Activated naive CD4-positive, alpha-beta T cell treated with anti-CD3 and anti-CD28 coated beads, Interleukin-2, amount 50 U/mL, for 24 hours (primary cell): ENCODE results near the gene HPD.

Source experiments
- H3K27ac Mint-ChIP-seq: one replicate; pipeline ENCODE4 v1.8.0; 2021; ENCODE audit warnings: mild to moderate bottlenecking, mixed read lengths
- H3K27me3 Mint-ChIP-seq: one replicate; pipeline ENCODE4 v1.8.0; 2021; ENCODE audit warnings: mixed read lengths
- H3K36me3 Mint-ChIP-seq: one replicate; pipeline ENCODE4 v1.8.0; 2021; ENCODE audit warnings: mixed read lengths
- H3K4me1 Mint-ChIP-seq: one replicate; pipeline ENCODE4 v1.8.0; 2021; ENCODE audit warnings: mixed read lengths
- H3K4me3 Mint-ChIP-seq: one replicate; pipeline ENCODE4 v1.8.0; 2021; ENCODE audit warnings: mild to moderate bottlenecking, mixed read lengths
- H3K9me3 Mint-ChIP-seq: one replicate; pipeline ENCODE4 v1.8.0; 2021; ENCODE audit warnings: mixed read lengths

The HPD gene

DNA sequence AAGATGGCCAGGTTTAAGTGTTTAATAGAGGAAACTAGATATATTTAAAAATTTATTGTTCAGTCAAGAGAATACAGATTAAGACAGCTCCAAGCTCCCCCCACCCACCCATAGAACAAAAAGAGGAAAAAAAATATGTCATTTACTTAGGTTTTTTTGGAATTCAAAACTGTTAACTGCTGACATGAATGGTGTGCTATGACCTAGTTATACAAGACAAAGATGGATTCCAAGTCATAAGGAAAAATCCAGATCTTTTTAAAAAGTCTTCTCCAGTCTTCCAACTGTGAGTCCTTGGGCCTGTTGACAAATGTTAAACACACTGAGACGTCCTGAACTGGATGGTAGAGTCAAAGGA is 56.2 kb downstream of the HPD start:
- Mint-ChIP-seq H3K9me3 (no peaks in the 10 kb centered on the region), H3K4me1 (peaks cover 42% of the 10 kb centered on the region), H3K36me3 (peaks cover 2% of the 10 kb centered on the region), H3K27me3 (no peaks in the 10 kb centered on the region), H3K4me3 (peak overlapping the region; percentile 93), H3K27ac (peak overlapping the region; percentile 99)

DNA sequence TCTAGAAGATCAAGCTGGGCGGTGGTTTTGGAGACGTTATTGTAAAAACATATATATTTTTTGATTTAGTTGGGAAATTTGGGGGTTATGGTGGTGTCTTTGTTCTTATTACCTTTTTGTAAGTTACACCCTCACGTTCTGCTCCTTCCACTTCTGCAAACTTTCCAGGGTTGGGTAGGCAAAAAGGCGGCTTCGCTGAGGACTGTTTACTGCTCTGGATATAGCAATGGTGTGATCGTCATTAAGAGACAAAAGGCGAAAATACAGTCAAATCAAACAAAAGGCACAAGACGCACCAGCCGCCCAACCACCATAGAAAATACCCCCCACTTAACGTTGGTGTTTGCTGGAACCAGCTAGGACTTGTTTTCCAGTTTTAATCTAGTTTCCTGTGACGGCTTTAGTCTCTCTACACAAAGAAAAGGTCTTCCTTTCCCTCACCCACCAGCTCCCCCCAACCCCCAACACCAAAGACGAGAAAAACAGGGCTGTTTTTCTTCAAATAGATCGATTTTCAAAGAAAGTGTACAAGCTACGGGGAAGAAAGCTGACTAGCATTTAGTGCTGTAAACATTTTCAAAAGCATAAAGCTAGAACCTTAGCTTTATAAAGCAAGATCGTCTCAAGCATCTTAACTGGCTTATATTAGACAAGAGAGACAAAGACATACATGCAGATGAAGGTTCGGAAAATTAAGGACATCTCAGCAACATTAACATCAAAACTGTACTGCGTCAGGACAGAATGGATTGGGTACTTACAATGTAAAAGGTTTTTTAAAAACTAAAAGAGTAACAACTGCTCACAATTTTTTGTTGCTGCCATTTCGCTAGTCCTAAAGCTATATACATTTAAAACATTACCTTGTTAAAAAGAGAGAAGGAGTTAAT is 56.8 kb downstream of the HPD start:
- Mint-ChIP-seq H3K27ac (peak overlapping the region; percentile 99), H3K36me3 (peaks cover 2% of the 10 kb centered on the region), H3K4me1 (peaks cover 38% of the 10 kb centered on the region), H3K9me3 (no peaks in the 10 kb centered on the region), H3K27me3 (no peaks in the 10 kb centered on the region), H3K4me3 (peak overlapping the region; percentile 93)

DNA sequence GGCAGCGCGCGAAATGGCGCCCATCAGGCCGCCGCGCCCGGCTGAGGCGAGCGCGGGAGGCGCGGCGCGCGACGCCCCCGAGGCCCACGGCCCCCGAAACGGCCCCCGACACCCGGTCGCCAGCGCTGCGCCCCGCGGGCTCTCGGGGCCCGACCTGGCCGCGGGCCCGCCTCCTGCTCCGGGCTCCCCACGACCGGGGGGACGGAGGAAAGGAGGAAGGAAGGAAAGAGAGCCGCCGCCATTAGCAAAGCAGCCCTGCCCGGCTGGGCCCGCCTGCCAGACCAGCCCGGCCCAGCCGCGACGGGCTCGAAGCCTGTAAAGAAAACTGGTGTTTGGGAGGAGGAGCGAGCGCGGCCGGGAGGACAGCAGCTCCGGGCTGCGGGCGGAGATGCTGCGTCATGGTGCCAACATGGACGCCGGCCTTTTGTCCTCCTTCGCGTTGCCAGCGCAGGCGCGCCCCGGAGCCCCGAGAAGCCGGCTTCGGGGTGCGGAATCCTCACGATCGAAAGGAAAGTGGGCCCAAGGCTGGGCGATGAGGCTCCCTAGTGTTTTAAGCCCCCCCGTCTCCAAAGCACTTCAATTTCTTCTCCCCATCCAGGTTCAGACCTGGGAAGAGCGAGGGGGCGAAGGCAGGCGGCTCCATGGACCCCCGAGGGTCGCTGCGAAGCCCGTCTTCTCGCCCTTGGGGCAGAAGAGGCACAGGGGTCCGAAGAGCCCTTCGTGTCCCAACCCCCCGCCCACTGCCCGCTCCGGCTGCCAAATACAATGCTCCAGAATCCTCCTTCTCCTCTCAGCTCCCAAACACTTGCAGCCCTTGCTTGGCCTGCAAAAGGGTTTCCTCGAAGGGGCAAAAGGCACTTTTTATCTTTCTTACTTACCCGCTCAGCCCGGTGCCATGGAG is 57.7 kb downstream of the HPD start:
- peaks cover 31% of the 10 kb centered on the region for H3K4me1 Mint-ChIP-seq
- peak overlapping the region; percentile 99 for H3K27ac Mint-ChIP-seq
- no peaks in the 10 kb centered on the region for H3K27me3 Mint-ChIP-seq
- H3K36me3 Mint-ChIP-seq: no peaks in the 10 kb centered on the region
- no peaks in the 10 kb centered on the region for H3K9me3 Mint-ChIP-seq
- peak overlapping the region; percentile 93 for H3K4me3 Mint-ChIP-seq

DNA sequence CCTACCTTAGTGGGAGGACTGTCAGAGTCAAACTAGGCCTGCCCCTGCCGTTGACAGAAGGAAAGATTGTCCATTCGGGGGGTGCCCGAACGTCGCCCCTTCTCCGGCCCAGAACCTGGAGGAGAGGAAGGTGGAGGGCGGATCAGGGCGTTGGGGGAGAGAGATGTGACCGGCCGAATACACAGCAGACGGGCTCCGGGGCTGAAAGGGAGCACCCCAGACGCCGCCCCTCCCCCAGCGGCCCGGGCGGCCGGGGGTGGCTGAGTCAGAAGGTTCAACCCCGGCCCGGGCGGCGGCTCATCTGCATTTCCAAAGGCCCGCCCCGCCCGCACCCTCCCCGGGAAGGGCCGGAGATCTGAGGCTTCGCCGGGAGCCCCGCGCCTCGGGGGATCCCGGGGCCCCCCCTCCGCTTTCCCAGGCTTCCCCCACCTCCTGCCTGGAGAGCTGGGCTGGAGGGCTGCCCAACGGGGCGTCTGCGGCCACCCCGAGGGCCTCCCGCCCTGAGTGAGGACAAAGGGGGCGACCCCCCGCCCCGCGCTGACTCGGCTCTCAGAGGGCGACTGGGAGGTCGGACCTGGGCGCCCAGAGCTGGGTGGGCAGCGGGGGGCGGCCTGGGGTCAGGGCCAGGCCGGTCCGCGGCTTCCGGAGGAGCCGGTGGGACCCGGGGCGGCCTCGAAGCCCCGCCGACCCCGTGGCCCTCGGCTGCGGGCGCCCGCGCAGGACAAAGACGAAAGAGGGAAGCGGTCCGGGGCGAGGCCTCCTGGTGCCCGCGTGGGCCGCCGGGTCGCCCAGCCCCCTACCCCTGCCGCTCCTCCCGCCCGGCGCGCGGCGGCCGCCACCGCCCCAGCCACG is 58.6 kb downstream of the HPD start:
- Mint-ChIP-seq H3K27me3 (no peaks in the 10 kb centered on the region), H3K4me1 (peaks cover 32% of the 10 kb centered on the region), H3K9me3 (no peaks in the 10 kb centered on the region), H3K4me3 (peak overlapping the region; percentile 84), H3K27ac (peak overlapping the region; percentile 96), H3K36me3 (no peaks in the 10 kb centered on the region)

DNA sequence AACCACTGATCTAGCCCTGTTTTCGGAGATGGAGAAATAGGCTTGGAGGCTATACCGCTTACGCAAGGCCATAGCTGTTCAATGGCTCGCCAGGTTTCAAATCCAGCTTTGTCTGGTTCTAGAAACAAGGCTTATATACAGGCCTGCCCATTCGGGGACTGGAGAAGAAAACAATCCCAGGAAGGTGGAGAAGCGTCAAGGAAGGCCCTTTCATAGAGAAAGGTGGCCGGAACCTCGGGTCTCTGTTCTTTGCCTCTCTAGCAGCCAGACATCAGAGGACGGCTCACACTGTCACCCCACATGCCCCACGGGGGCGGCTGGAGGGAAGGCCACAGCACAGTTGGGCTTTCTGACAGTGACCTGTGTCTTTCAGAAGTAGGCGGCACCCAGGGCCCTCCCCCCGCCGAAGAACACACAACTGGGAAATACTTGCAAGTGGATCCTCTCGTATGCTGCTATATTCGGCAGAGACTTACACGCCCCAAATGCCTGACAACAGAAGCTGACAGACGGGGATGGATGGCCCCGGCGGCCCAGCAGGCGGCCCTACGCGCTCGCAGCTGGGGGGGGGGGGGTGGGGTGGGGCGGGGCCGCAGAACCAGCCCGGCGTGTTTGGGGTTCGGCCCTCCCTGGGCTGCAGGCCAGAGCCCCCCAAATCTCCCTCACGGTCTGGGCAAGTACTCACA is 59.4 kb downstream of the HPD start:
- Mint-ChIP-seq H3K27me3 (no peaks in the 10 kb centered on the region), H3K27ac (peak overlapping the region; percentile 96), H3K4me1 (peaks cover 40% of the 10 kb centered on the region), H3K4me3 (peak overlapping the region; percentile 84), H3K9me3 (no peaks in the 10 kb centered on the region), H3K36me3 (no peaks in the 10 kb centered on the region)

DNA sequence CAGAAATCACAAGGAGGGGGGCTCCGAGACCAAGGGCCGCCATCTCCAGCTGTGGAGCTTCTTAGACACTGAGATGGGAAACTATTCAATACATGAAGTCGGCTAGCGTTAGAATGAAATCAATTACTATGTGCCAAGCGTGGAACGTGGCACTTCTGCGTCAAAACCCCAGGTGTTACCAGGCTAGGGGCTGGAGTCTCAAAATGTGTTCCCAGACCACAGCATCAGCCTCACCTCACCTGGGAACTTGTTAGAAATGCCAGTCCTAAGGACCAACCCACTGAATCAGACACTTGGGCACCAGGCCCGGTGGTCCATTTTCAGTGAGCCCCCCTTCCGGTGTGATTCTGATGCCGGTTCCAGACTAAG is 59.9 kb downstream of the HPD start:
- no peaks in the 10 kb centered on the region for H3K27me3 Mint-ChIP-seq
- H3K4me3 Mint-ChIP-seq: peak overlapping the region; percentile 84
- H3K9me3 Mint-ChIP-seq: no peaks in the 10 kb centered on the region
- peaks cover 42% of the 10 kb centered on the region for H3K4me1 Mint-ChIP-seq
- H3K27ac Mint-ChIP-seq: peak overlapping the region; percentile 94
- H3K36me3 Mint-ChIP-seq: no peaks in the 10 kb centered on the region

DNA sequence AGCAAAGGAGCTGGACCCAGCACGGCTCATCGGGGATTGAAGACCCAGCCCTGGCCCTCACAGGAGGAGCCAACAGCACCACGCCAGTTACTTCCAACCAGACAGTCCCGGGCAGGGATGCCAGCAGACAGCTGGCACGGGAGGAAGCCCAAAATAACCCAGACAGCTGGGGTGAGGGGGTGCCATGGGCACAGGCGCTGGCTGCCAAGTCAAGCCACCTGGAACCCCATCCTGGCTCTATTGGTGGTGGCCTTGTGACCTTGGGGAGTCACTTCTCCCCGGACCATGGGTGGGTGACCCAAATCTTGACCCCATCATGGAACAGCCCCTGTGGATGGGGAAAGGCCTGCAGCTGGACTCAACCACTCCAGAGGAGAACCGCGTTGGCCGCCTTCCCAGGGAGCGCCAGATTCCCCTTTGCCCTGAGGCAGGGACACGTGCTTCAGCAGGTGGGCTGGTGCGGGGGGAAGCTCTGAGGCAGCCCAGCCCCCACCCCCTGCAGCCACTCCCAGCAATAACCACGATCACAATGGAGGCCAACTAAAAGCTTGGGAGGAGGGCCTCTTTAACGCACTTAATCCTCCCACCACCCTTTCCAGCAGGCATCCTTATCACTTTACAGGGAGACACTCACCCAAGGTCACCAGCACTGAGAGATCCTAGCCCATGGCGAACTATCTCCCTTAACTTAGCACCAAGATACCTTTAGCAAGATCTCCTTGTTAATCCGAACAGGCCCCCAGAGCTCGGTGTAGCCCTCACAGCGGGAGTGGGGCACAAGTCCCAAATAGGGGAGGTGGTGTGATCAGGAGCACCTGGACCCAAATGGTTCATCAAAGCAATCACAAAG is 60.5 kb downstream of the HPD start:
- no peaks in the 10 kb centered on the region for H3K9me3 Mint-ChIP-seq
- peaks cover 42% of the 10 kb centered on the region for H3K4me1 Mint-ChIP-seq
- no peaks in the 10 kb centered on the region for H3K36me3 Mint-ChIP-seq
- H3K4me3 Mint-ChIP-seq: peak overlapping the region; percentile 84
- H3K27me3 Mint-ChIP-seq: no peaks in the 10 kb centered on the region
- H3K27ac Mint-ChIP-seq: peak overlapping the region; percentile 94

DNA sequence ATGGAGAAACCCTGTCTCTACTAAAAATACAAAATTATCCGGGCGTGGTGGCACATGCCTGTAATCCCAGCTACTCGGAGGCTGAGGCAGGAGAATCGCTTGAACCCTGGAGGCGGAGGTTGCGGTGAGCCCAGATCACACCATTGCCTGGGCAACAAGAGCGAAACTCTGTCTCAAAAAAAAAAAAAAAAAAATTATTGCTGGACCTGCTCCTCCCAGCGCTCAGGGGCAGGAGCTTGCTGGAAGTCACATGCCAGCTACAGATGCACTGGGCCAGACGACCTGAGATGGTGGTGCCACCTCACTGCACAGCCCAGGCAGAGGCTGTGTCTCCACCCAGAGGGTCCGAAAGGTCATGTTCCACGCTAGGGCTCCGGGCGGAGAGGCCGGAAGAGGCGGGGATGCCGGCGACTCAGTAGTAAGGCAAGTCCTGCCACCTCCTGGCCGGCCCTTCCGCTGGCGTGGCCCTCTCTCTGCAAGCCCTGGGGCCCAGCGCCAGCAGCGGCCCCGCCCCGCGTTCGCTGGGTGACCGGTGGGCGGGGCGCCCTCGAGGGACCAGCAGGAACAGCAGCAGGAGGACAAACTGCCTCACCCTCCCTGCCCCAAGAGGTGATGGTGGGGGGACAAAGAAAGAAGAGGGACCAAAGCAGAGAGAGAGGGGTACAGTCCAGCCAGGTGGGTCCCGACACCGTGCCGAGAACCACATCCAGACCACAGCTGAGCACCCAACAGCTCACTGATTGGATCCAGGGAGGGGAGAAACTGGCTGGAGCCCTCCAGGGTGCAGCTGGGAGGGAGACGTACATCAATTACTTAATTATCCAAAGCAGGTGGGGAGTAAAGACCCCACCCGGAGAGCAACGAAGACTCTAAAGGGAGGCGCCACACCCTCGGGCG is 61.6 kb downstream of the HPD start:
- Mint-ChIP-seq H3K27ac (peak overlapping the region; percentile 90), H3K36me3 (no peaks in the 10 kb centered on the region), H3K4me3 (peak overlapping the region; percentile 67), H3K4me1 (peaks cover 43% of the 10 kb centered on the region), H3K9me3 (no peaks in the 10 kb centered on the region), H3K27me3 (no peaks in the 10 kb centered on the region)

DNA sequence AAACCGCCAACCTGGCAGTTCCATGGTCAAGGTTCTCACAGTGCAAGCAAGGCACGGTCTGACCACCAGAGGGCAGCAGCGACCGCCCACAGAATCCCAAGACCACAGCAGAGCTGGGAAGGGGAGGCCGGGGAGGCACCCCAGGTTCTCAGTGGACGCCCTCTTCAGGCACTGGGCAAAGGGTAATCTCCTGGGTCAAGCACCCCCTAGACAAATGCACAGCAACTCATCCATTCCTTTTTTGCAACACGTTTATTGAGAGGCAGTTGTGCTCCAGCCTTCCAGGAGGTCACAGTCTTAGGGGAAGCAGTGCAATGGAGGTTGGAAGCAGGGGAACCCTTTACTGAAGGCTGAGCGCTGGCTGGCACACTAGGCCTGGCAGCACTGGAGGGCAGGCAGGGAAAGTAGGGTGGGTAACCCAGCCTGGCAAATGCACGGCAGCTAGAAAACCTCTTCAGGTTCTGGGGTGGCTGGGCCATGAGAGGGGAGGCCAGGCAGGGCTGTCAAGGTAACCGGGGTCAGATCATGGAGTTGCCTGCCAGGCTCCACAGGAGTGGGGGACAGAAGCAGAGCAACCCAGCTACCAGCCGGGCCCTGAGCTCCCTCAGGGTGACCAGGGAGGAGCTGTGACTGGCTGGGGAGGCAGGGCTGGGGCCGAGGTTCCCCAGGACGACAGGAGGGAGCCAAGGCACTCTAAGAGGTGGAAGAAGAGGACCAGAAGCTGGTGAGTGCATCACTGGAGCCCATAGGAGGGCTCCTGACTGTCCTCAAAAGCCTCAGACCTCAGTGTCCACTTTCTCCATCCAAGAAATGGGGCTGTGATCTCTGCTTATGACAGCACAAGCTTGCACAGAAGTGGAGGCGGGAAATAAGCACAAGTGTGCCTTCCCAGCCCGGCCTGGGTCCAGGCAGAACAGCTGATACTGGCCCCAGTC is 63.4 kb downstream of the HPD start:
- peaks cover 7% of the 10 kb centered on the region for H3K36me3 Mint-ChIP-seq

DNA sequence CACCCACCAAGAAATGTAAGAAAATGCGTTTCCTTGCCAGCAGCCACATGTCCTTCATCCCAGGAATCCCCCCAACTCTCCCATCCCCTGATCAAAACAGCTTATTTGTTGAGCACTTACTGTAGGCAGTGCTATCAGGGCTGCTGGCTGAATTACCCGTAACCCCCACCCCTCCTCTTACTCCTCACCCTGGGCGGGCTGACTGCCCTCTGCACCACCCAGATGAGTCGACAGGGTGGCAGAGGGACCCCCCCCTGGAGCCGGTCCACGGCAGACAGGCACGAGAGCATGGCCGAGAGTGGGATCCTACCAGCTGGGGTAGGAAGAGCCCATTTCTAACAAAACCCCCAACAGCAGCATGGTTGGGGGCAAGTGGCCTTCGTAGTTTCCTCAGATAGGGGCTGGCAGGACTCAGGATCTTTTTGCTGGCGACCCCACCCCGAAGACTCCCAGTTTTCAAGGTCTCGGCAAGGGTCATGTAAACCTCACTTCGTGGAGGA is 64.1 kb downstream of the HPD start:
- Mint-ChIP-seq H3K27ac (peak overlapping the region; percentile 93), H3K9me3 (no peaks in the 10 kb centered on the region), H3K4me3 (peak overlapping the region; percentile 83), H3K27me3 (no peaks in the 10 kb centered on the region), H3K4me1 (peaks cover 63% of the 10 kb centered on the region), H3K36me3 (peaks cover 10% of the 10 kb centered on the region)

More for the DNA sequence above, 63.4 kb downstream of the HPD start:
- Mint-ChIP-seq H3K9me3 (no peaks in the 10 kb centered on the region), H3K4me3 (peak overlapping the region; percentile 83), H3K27ac (peak overlapping the region; percentile 83), H3K4me1 (peaks cover 56% of the 10 kb centered on the region), H3K27me3 (no peaks in the 10 kb centered on the region)

DNA sequence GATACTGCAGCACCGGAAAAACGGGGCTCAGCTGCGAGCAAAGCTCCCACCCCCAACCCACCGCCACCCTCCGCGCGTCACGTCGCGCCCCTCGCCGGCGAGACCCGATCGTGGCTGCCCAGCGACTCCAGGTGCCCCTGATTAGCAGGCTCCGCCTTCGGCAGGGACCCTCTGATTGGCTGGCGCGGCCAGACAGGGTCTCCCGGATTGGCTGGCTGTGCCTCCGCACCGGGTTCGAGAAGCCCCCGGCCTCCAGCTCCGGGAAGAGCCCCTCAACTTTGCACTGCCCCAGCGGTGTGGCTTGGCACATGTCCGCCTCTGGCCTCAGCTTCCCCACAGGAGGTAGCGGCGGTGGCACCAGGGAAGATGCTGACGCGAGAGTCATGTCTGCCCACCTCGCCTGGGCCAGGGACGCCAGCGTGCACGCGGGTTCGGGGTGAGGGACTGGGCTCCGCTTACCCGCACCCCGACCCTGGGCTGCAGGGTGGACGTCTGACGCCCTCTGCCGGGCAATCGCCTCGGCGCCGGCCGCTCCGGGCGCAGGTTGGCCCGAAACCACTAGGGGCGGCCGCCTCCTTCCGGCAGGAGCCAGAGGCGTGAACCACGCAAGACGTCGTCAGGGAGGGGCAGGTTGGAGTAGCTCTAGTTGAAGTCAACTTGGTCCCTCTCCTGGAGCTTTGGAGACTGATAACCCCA is 64.7 kb downstream of the HPD start:
- H3K36me3 Mint-ChIP-seq: peaks cover 10% of the 10 kb centered on the region
- H3K4me1 Mint-ChIP-seq: peaks cover 63% of the 10 kb centered on the region
- no peaks in the 10 kb centered on the region for H3K27me3 Mint-ChIP-seq
- H3K4me3 Mint-ChIP-seq: peak overlapping the region; percentile 83
- no peaks in the 10 kb centered on the region for H3K9me3 Mint-ChIP-seq
- H3K27ac Mint-ChIP-seq: peak overlapping the region; percentile 93

DNA sequence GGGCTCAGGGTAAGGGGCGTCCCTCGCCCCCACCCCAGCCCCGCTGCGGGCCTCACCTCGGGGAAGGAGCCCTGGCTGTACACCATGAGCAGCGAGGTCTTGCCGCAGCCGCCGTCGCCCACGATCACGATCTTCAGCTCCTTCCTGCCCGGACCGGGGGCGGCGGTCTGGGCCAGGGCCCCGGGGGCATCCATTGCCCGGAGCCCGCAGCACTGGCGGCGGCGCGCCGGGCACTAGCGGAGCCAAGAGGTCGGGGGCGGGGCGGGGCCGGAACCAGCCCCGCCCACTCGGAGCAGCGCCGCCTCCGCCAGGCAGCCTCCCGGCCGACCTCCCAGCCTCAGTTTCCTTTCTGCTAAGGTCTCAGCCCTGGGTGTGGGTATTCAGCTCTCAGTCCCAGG is 65.2 kb downstream of the HPD start, which contains the start of gene RHOF:
Gene RHOF, minus strand, starts transcription at position 249 of the 398 bp plus-strand sequence. Its CDS starts 55 bp downstream, at position 194.
- Mint-ChIP-seq H3K27me3 (no peaks in the 10 kb centered on the region), H3K9me3 (no peaks in the 10 kb centered on the region), H3K36me3 (peaks cover 10% of the 10 kb centered on the region), H3K4me3 (peak within 1 kb of the TSS; percentile 96), H3K27ac (peak within 1 kb of the TSS; percentile 93), H3K4me1 (peaks cover 63% of the 10 kb centered on the region)
